ENCODE measurements around the gene KRT4. TPM values are rescaled to one million over a fixed set of nuclear protein-coding genes. Genes with fewer than 3 reads are reported as not detected.

KRT4 gene
- total RNA-seq, 1 experiment from 2014 or later: not detected

- no peak overlapping the region for H3K56ac ChIP-seq (ENCODE audit: insufficient read length, low read depth, low read length)
- H3K4me1 ChIP-seq (ENCODE audit: insufficient read depth, low read length): no peaks in the 10 kb centered on the region
- H3K18ac ChIP-seq (ENCODE audit: insufficient read length, low read depth, low read length): no peak overlapping the region
- H3K9me3 Mint-ChIP-seq: no peaks in the 10 kb centered on the region
- H4K91ac ChIP-seq (ENCODE audit: insufficient read length, low read depth, low read length): no peak overlapping the region
- H3K36me3 Mint-ChIP-seq (ENCODE audit: insufficient read depth in 1 of 3, low read depth in 3 of 3): no peaks in the 10 kb centered on the region
- no peak for TF ChIP-seq CTCF (conservative IDR thresholded peaks at IDR 0.05)
- no peak overlapping the region for H2AFZ ChIP-seq (ENCODE audit: low read length)
- WGBS (ENCODE audit: extremely low coverage, insufficient read length, low lambda C conversion rate): no CpG with 5 or more reads among the region's 6 CpGs
- no peak overlapping the region for H2BK20ac ChIP-seq (ENCODE audit: low read depth, low read length, poor library complexity, severe bottlenecking)
- H4K20me1 ChIP-seq (ENCODE audit: control insufficient read depth, insufficient read depth, insufficient read length): no peaks in the 10 kb centered on the region
- no peak overlapping the region for H3K9ac ChIP-seq (ENCODE audit: extremely low read depth, insufficient read length, low read length)
- H3K23ac ChIP-seq (ENCODE audit: insufficient read length, low read depth, low read length): no peak overlapping the region
- no peak overlapping the region for H2BK15ac ChIP-seq (ENCODE audit: low read depth, low read length)
- no peaks in the 10 kb centered on the region for H3K79me2 ChIP-seq (ENCODE audit: insufficient read depth, low read length)
- no peak overlapping the region for H3K4me2 ChIP-seq (ENCODE audit: insufficient read depth, insufficient read length, low read length)
- H4K5ac ChIP-seq (ENCODE audit: insufficient read length, low read depth, low read length): no peak overlapping the region
- H3K27ac Mint-ChIP-seq: no peak overlapping the region
- H3K9me3 ChIP-seq (ENCODE audit: control insufficient read depth, low read depth, low read length): no peaks in the 10 kb centered on the region
- H3K27ac ChIP-seq (ENCODE audit: insufficient read length, low read depth, low read length): no peak overlapping the region
- H3K23me2 ChIP-seq (ENCODE audit: insufficient read length, low read depth, low read length, poor library complexity, severe bottlenecking): no peaks in the 10 kb centered on the region
- H3K4me3 Mint-ChIP-seq: no peak overlapping the region
- no peaks in the 10 kb centered on the region for H3K4me1 Mint-ChIP-seq
- no peaks in the 10 kb centered on the region for H3K27me3 ChIP-seq (ENCODE audit: insufficient read depth, low read length)
- H4K8ac ChIP-seq (replicated peaks; ENCODE audit: insufficient read length, low read depth, low read length): no peak overlapping the region
- no peak overlapping the region for H2BK120ac ChIP-seq (ENCODE audit: low read depth, low read length, poor library complexity, severe bottlenecking)
- H2BK12ac ChIP-seq (ENCODE audit: insufficient read length, low read depth, low read length): no peak overlapping the region
- H3K79me1 ChIP-seq (ENCODE audit: insufficient read depth, low read depth, low read length, poor library complexity, severe bottlenecking): no peaks in the 10 kb centered on the region
- no peak overlapping the region for H3K4ac ChIP-seq (ENCODE audit: low read depth, low read length)
- no peak overlapping the region for H2AK5ac ChIP-seq (ENCODE audit: insufficient read length, low read length)
- DNase-seq: no peak
- H3K14ac ChIP-seq (ENCODE audit: insufficient read depth, low read length): no peak overlapping the region
- peaks cover 24% of the 10 kb centered on the region for H3K27me3 Mint-ChIP-seq (ENCODE audit: low read depth)
- no peak overlapping the region for H2BK5ac ChIP-seq (ENCODE audit: insufficient read length, low read length)
- no peak overlapping the region for H3T11ph ChIP-seq (ENCODE audit: low read length)
Observed at GRCh38 chr12:52779914-52780313, 34.0 kb downstream of the KRT4 start.

All from H9 (cell line).